HG02642 (cell line): ENCODE results near the gene INPP5K.
"Not testable (repeated sequence)": the region's sequence is repeated elsewhere in the genome, so short reads cannot be mapped to it uniquely, and the experiment has no call there.

Experiments used
- ATAC-seq: cut with Tn5 transposase; IDR thresholded peaks from one replicate; pipeline ENCODE4 v1.9.1; 2021; ENCODE audit warnings: mild to moderate bottlenecking; ENCODE audit not compliant: unreplicated experiment, poor library complexity

INPP5K gene

GRCh38 chr17:1551741-1552140 is 35.3 kb upstream of the INPP5K start:
- ATAC-seq, result no peak

GRCh38 chr17:1548032-1548431 is 31.6 kb upstream of the INPP5K start:
- no peak for ATAC-seq

GRCh38 chr17:1546292-1546922 is 30.0 kb upstream of the INPP5K start:
- no peak for ATAC-seq

- no peak for ATAC-seq
These were observed 29.2 kb upstream of the INPP5K start for GRCh38 chr17:1545618-1546017.

GRCh38 chr17:1542316-1542715 is 25.9 kb upstream of the INPP5K start:
- no peak for ATAC-seq

- no peak for ATAC-seq
These were observed 25.0 kb upstream of the INPP5K start for GRCh38 chr17:1541367-1541904.

- no peak for ATAC-seq
These were observed 23.4 kb upstream of the INPP5K start for GRCh38 chr17:1539811-1540210.

- no peak for ATAC-seq
These were observed 19.3 kb upstream of the INPP5K start for GRCh38 chr17:1535737-1536136.

- ATAC-seq, result no peak
These were observed 17.4 kb upstream of the INPP5K start for GRCh38 chr17:1533661-1534325.

- ATAC-seq, result no peak
These were observed 16.6 kb upstream of the INPP5K start for GRCh38 chr17:1532836-1533602.

GRCh38 chr17:1529863-1530262 is 13.5 kb upstream of the INPP5K start:
- no peak for ATAC-seq

- ATAC-seq, result not testable (repeated sequence)
These were observed 10.5 kb upstream of the INPP5K start for GRCh38 chr17:1526876-1527275.

- ATAC-seq, result no peak
These were observed 6.2 kb upstream of the INPP5K start for GRCh38 chr17:1522626-1523025.

GRCh38 chr17:1521086-1521640 is 4.8 kb upstream of the INPP5K start:
- ATAC-seq, result no peak

- no peak for ATAC-seq
These were observed 3.3 kb upstream of the INPP5K start for GRCh38 chr17:1519678-1520077.

- no peak for ATAC-seq
These were observed 2.0 kb upstream of the INPP5K start for GRCh38 chr17:1518410-1518809.

- peak; percentile 18 for ATAC-seq
These were observed 598 bp downstream of the INPP5K start for GRCh38 chr17:1515640-1516387.

- ATAC-seq, result no peak
These were observed 4.1 kb downstream of the INPP5K start for GRCh38 chr17:1512351-1512750.

GRCh38 chr17:1511756-1512321 is 4.6 kb downstream of the INPP5K start:
- ATAC-seq, result no peak

- no peak for ATAC-seq
These were observed 5.1 kb downstream of the INPP5K start for GRCh38 chr17:1511290-1511689.
